HepG2 (cell line): ENCODE results near the gene CKAP5. TPM values are rescaled to one million over a fixed set of nuclear protein-coding genes. Genes with fewer than 3 reads are reported as not detected.

Source experiments
- ATAC-seq: fragments of 200-7000 bp; cut with Tn5 transposase; 3 replicates; pipeline ENCODE4 v1.9.1; 2020; ENCODE audit warnings: mild to moderate bottlenecking, moderate library complexity
- BruUV-seq: library from RNA; stranded (reverse); fragments of 400-500 nt; replicated peaks from 2 replicates; lab custom pipeline; 2021; lab: Mats Ljungman, UMichigan
- CTCF ChIA-PET: fragments of 300-600 bp; formaldehyde crosslinking; extraction: SDS; loops from one replicate; lab custom pipeline; 2021; ENCODE audit warnings: low total read pairs, inconsistent platforms, low intra/inter-chr PET ratio; lab: Yijun Ruan, JAX
- POLR2A ChIA-PET: fragments of 350-600 bp; sonication (Branson Sonifier 250); formaldehyde crosslinking; loops from one replicate; lab custom pipeline; 2020; ENCODE audit warnings: antibody characterized with exemption, inconsistent platforms; lab: Yijun Ruan, JAX
- DNase-seq: peaks from one replicate; pipeline ENCODE4 v3.0.0-alpha.2; 2015; ENCODE audit warnings: low spot score
- FAIRE-seq: peaks from 3 replicates; lab custom pipeline; 2011; peaks lifted over from hg19 to GRCh38; lab: Jason Lieb, UNC
- H2AFZ ChIP-seq: one replicate; pipeline ENCODE4 v1.6.1; 2011; ENCODE audit warnings: low read length, inconsistent platforms
- H3K27ac ChIP-seq: fragments of 300-600 bp; 3 replicates; pipeline ENCODE4 v1.8.0; 2011; ENCODE audit warnings: mixed run types, mild to moderate bottlenecking, mixed read lengths, low read length, inconsistent platforms; ENCODE audit not compliant: insufficient read depth; ENCODE audit errors: extremely low read length
- H3K27me3 ChIP-seq, 2 experiments: fragments of 200-600 bp in 1 of 2; 2 replicates in 1 of 2; 3 replicates in 1 of 2; pipeline versions ENCODE4 v1.6.0 to v1.8.0; 2011; ENCODE audit warnings: low read length in 2 of 2, mild to moderate bottlenecking in 2 of 2, moderate library complexity in 2 of 2, inconsistent platforms in 1 of 2; ENCODE audit not compliant: insufficient read depth in 2 of 2, control insufficient read depth in 1 of 2
- H3K36me3 ChIP-seq, 2 experiments: fragments of 200-600 bp in 1 of 2; replicated peaks in 1 of 2; 2 replicates in 1 of 2; 3 replicates in 1 of 2; pipeline versions ENCODE4 v1.5.1 to v1.8.0; 2011; ENCODE audit warnings: low read length in 2 of 2, inconsistent platforms in 1 of 2; ENCODE audit not compliant: insufficient read depth in 2 of 2, control insufficient read depth in 1 of 2
- H3K4me1 ChIP-seq: 2 replicates; pipeline ENCODE4 v1.5.1; 2012; ENCODE audit warnings: low read length, inconsistent platforms; ENCODE audit not compliant: insufficient read depth
- H3K4me2 ChIP-seq: 2 replicates; pipeline ENCODE4 v1.6.0; 2011; ENCODE audit warnings: low read depth, low read length, inconsistent platforms
- H3K4me3 ChIP-seq, 3 experiments: fragments of 200-600 bp in 1 of 3; sonication (generic), shearing (Covaris generic) in 1 of 3; replicated peaks in 1 of 3; 2 replicates each; pipeline ENCODE4 v1.5.1; 2011 to 2016; ENCODE audit warnings: low read length in 3 of 3, inconsistent platforms in 2 of 3, low read depth in 2 of 3, mild to moderate bottlenecking in 2 of 3, control low read depth in 1 of 3, mixed read lengths in 1 of 3; ENCODE audit not compliant: insufficient read depth in 1 of 3
- H3K79me2 ChIP-seq: one replicate; pipeline ENCODE4 v1.6.1; 2011; ENCODE audit warnings: low read length, inconsistent platforms; ENCODE audit not compliant: insufficient read depth
- H3K9ac ChIP-seq: 2 replicates; pipeline ENCODE4 v1.6.0; 2011; ENCODE audit warnings: mild to moderate bottlenecking, low read depth, low read length, inconsistent platforms; ENCODE audit not compliant: insufficient read depth
- H3K9me3 ChIP-seq: 2 replicates; pipeline ENCODE4 v1.5.1; 2012; ENCODE audit warnings: mild to moderate bottlenecking, low read length
- H4K20me1 ChIP-seq: 2 replicates; pipeline ENCODE4 v1.6.0; 2011; ENCODE audit warnings: inconsistent platforms, mild to moderate bottlenecking, low read length, moderate library complexity; ENCODE audit not compliant: insufficient read depth
- POLR2A ChIP-seq, 2 experiments: IDR thresholded peaks; 2 replicates each; pipeline ENCODE4 v1.6.1; 2011; ENCODE audit warnings: low read depth in 2 of 2, low read length in 2 of 2, mild to moderate bottlenecking in 1 of 2, moderate library complexity in 1 of 2; ENCODE audit not compliant: insufficient read depth in 1 of 2
- POLR2AphosphoS5 ChIP-seq: IDR thresholded peaks from 2 replicates; pipeline ENCODE4 v1.6.1; 2012; ENCODE audit warnings: low read depth, low read length
- POLR2G ChIP-seq: fragments of 200-400 bp; formaldehyde crosslinking; IDR thresholded peaks from 2 replicates; pipeline ENCODE4 v1.6.1; 2018; ENCODE audit warnings: mild to moderate bottlenecking, low read depth, low read length, moderate library complexity
- RBM22 ChIP-seq: fragments of 200-400 bp; formaldehyde crosslinking; optimal IDR thresholded peaks from 2 replicates; pipeline ENCODE3; 2017; ENCODE audit warnings: mild to moderate bottlenecking, low read length, moderate library complexity
- SPEN ChIP-seq: sonication (generic); formaldehyde crosslinking; IDR thresholded peaks from 2 replicates; pipeline ENCODE4 v1.5.1; 2020; ENCODE audit warnings: low read depth, mild to moderate bottlenecking, missing genetic modification reagents
- ZNF121 ChIP-seq: sonication (generic); formaldehyde crosslinking; IDR thresholded peaks from 2 replicates; pipeline ENCODE4 v1.5.0; 2020; ENCODE audit warnings: mild to moderate bottlenecking, missing genetic modification reagents
- ZNF180 ChIP-seq: sonication (generic); formaldehyde crosslinking; IDR thresholded peaks from 2 replicates; pipeline ENCODE4 v1.4.0; 2020; ENCODE audit warnings: low read depth, missing genetic modification reagents, borderline replicate concordance
- ZNF460 ChIP-seq: sonication (generic); formaldehyde crosslinking; IDR thresholded peaks from 2 replicates; pipeline ENCODE4 v1.5.1; 2020; ENCODE audit warnings: missing genetic modification reagents, mild to moderate bottlenecking, borderline replicate concordance
- ZNF513 ChIP-seq: sonication (generic); formaldehyde crosslinking; conservative IDR thresholded peaks from 2 replicates; pipeline ENCODE4 v1.5.0; 2020; ENCODE audit warnings: missing genetic modification reagents
- ZNF766 ChIP-seq: sonication (generic); formaldehyde crosslinking; IDR thresholded peaks from 2 replicates; pipeline ENCODE4 v1.5.0; 2020; ENCODE audit warnings: missing genetic modification reagents, borderline replicate concordance
- WGBS: methylation state at CpG from one replicate; pipeline ENCODE4 v1.1.6; 2017; ENCODE audit warnings: low lambda C conversion rate; 5-methylcytosine and 5-hydroxymethylcytosine counted together
- in situ Hi-C: cut with HindIII; loops from 2 replicates; pipeline ENCODE4 v1.10.0; 2017; ENCODE audit warnings: low pct_unique_long_range_greater_than_20kb; ENCODE audit not compliant: extremely low pct_ligation_motif_present
- intact Hi-C: fragments of 100-400 bp; cut with micrococcal nuclease; formaldehyde crosslinking; loops from one replicate; pipeline ENCODE4 v1.10.0; 2022; ENCODE audit not compliant: unreplicated experiment
- polyA plus RNA-seq, 8 experiments: library from polyadenylated mRNA; depleted of rRNA in 3 of 8; stranded (reverse) in 7 of 8; unstranded in 1 of 8; fragments of >200 nt; fragmentation: Illumina TruSeq in 4 of 8; extraction: Trizol in 4 of 8; gene quantifications; 2 replicates each; pipeline versions ENCODE4 v1.2.1 to v1.2.3, GENCODE V29; 2011 to 2016; ENCODE audit warnings: low read depth in 4 of 8, missing spikeins in 1 of 8, mixed read lengths in 1 of 8; ENCODE audit not compliant: insufficient read depth in 1 of 8
- total RNA-seq, 5 experiments: library from RNA; depleted of rRNA; stranded (reverse); fragments of >200 nt; fragmentation: Illumina TruSeq; extraction: Trizol; gene quantifications; 2 replicates each; pipeline ENCODE4 v1.2.3, GENCODE V29; 2016; ENCODE audit warnings: low read depth in 1 of 5

Gene CKAP5
- total and polyA plus RNA-seq, 2 of the 13 experiments (the other 11 are each of a cell fraction or from before 2014, with no cell fraction given): 79.2 to 103 TPM

GRCh38 chr11:46733234-46733633 lies 112.8 kb downstream of the CKAP5 start:
- Histone ChIP-seq H3K36me3 (peaks cover 19 to 63% of the 10 kb centered on the region in 2 experiments), H3K9me3 (no peaks in the 10 kb centered on the region), H3K9ac (no peak overlapping the region), H3K4me3 (no peak overlapping the region), H3K27me3 (no peaks in the 10 kb centered on the region), H2AFZ (no peak overlapping the region), H3K4me2 (no peak overlapping the region), H3K27ac (no peak overlapping the region), H4K20me1 (peaks cover 21% of the 10 kb centered on the region), H3K79me2 (peaks cover 15% of the 10 kb centered on the region), H3K4me1 (peaks cover 33% of the 10 kb centered on the region)
- intact Hi-C loops (no loop called here), in situ Hi-C loops (no loop called here)
- POLR2A ChIA-PET: interaction anchor here (0.8 to 8.3 kb wide), 2 partner anchors 11 to 13 kb away, joined by 3 to 58 read pairs; partner anchors contain the start of gene F2
- no peak for ATAC-seq
- DNase-seq: no peak
- CTCF ChIA-PET: no interaction called here
- no peak for FAIRE-seq
- TF ChIP-seq POLR2A (IDR thresholded peaks at IDR 0.05; ENCODE audit: insufficient read depth in 1 of 2, low read depth in 2 of 2, low read length in 2 of 2) (peak in 1 of 2 experiments; percentile 30; a peak in 1 of 4 replicates), SPEN (CRISPR knock-in tag) (no peak), ZNF460 (CRISPR knock-in tag) (peak; percentile 60), ZNF513 (CRISPR knock-in tag) (no peak), ZNF180 (no peak), RBM22 (peak; percentile 37), ZNF121 (CRISPR knock-in tag) (peak; percentile 53; the same call in 1 of the 2 replicates)
- no TSS peak for BruUV-seq
- 92% methylated on average over 1 of the region's 1 CpG for WGBS

GRCh38 chr11:46731545-46731944 lies 114.5 kb downstream of the CKAP5 start:
- Histone ChIP-seq H3K9ac (no peak overlapping the region), H3K27me3 (no peaks in the 10 kb centered on the region), H3K4me2 (no peak overlapping the region), H3K4me3 (no peak overlapping the region), H3K36me3 (peaks cover 30 to 69% of the 10 kb centered on the region in 2 experiments), H3K9me3 (no peaks in the 10 kb centered on the region), H2AFZ (no peak overlapping the region), H3K4me1 (peaks cover 46% of the 10 kb centered on the region), H3K27ac (no peak overlapping the region), H4K20me1 (peaks cover 16% of the 10 kb centered on the region), H3K79me2 (peaks cover 16% of the 10 kb centered on the region)
- POLR2A ChIA-PET: interaction anchor here (1.2 to 8.3 kb wide), 3 partner anchors 12 to 31 kb away, joined by 4 to 58 read pairs (median 54); partner anchors contain the start of genes ARHGAP1, F2 and ZNF408
- CTCF ChIA-PET: no interaction called here
- WGBS: 98% methylated on average over 4 of the region's 4 CpGs
- no TSS peak for BruUV-seq
- no peak for FAIRE-seq
- in situ Hi-C loops (no loop called here), intact Hi-C loops (no loop called here)
- TF ChIP-seq ZNF766 (CRISPR knock-in tag) (no peak), POLR2AphosphoS5 (peak; percentile 28; the same call in 1 of the 2 replicates), POLR2G (0 out of 2 replicates have a peak, but pooled peaks have one; percentile 49)
- no peak for DNase-seq
- ATAC-seq: no peak
